Activated CD8-positive, alpha-beta memory T cell treated with anti-CD3 and anti-CD28 coated beads for 4 hours (primary cell): ENCODE data around the gene ATP10A.

Experiments used
- DNase-seq, 2 donors: peaks; one replicate each; pipeline ENCODE4 v3.0.0-alpha.2; 2020; ENCODE audit warnings: low read depth in 2 of 2

ATP10A gene

GRCh38 chr15:25863111-25863967, at the start of gene ATP10A:
Gene ATP10A (minus strand): TSS chr15:25863327. CDS start chr15:25863096, 231 bp downstream.
- no peak for DNase-seq

- no peak for DNase-seq
Observed at GRCh38 chr15:25912035-25912434, 48.9 kb upstream of the ATP10A start.

GRCh38 chr15:25910832-25911231, 47.7 kb upstream of the ATP10A start:
- DNase-seq: no peak

- DNase-seq: no peak
Observed at GRCh38 chr15:25909806-25910205, 46.7 kb upstream of the ATP10A start.

- DNase-seq: no peak
Observed at GRCh38 chr15:25909325-25909724, 46.2 kb upstream of the ATP10A start.

- no peak for DNase-seq
Observed at GRCh38 chr15:25905140-25905539, 42.0 kb upstream of the ATP10A start.

GRCh38 chr15:25903024-25903581, 40.0 kb upstream of the ATP10A start:
- DNase-seq: no peak

GRCh38 chr15:25901811-25902605, 38.9 kb upstream of the ATP10A start:
- DNase-seq: no peak

GRCh38 chr15:25900901-25901300, 37.8 kb upstream of the ATP10A start:
- DNase-seq: no peak

- no peak for DNase-seq
Observed at GRCh38 chr15:25900431-25900830, 37.3 kb upstream of the ATP10A start.

- DNase-seq: no peak
Observed at GRCh38 chr15:25899870-25900269, 36.7 kb upstream of the ATP10A start.

- no peak for DNase-seq
Observed at GRCh38 chr15:25897658-25898057, 34.5 kb upstream of the ATP10A start.

GRCh38 chr15:25894371-25894902, 31.3 kb upstream of the ATP10A start:
- DNase-seq: no peak

- DNase-seq: no peak
Observed at GRCh38 chr15:25893596-25893995, 30.5 kb upstream of the ATP10A start.

- DNase-seq: no peak
Observed at GRCh38 chr15:25892126-25892525, 29.0 kb upstream of the ATP10A start.

GRCh38 chr15:25891081-25891480, 28.0 kb upstream of the ATP10A start:
- DNase-seq: no peak

GRCh38 chr15:25890529-25890928, 27.4 kb upstream of the ATP10A start:
- no peak for DNase-seq

GRCh38 chr15:25887870-25888269, 24.7 kb upstream of the ATP10A start:
- DNase-seq: no peak

- DNase-seq: no peak
Observed at GRCh38 chr15:25886498-25887140, 23.5 kb upstream of the ATP10A start.

GRCh38 chr15:25884370-25884769, 21.2 kb upstream of the ATP10A start:
- no peak for DNase-seq

GRCh38 chr15:25883463-25884259, 20.5 kb upstream of the ATP10A start:
- no peak for DNase-seq
